ENCODE results near the gene GNRHR.

- no peak for TF ChIP-seq YY1 (IDR thresholded peaks at IDR 0.05; ENCODE audit: insufficient read depth, insufficient read length)
- no peak for TF ChIP-seq ZNF274 (IDR thresholded peaks at IDR 0.05; ENCODE audit: low read depth, low read length)
Observed at GRCh38 chr4:67694662-67695061, 59.5 kb downstream of the GNRHR start.
